ENCODE measurements around the gene PSEN2.
A peak's percentile ranks its signal among the peaks of the same experiment; 100 is the strongest.
"Not testable (repeated sequence)": the region's sequence is repeated elsewhere in the genome, so short reads cannot be mapped to it uniquely, and the experiment has no call there.

Gene PSEN2

GRCh38 chr1:226921504-226921903 is 51.1 kb downstream of the PSEN2 start:
- DNase-seq = no peak

GRCh38 chr1:226929260-226930111 is 59.1 kb downstream of the PSEN2 start:
- DNase-seq = not testable (repeated sequence)

- DNase-seq = no peak
These were observed 64.2 kb downstream of the PSEN2 start for GRCh38 chr1:226934483-226935237.

GRCh38 chr1:226937940-226938725 is 67.7 kb downstream of the PSEN2 start:
- DNase-seq = no peak

GRCh38 chr1:226938903-226939437 is 68.6 kb downstream of the PSEN2 start:
- DNase-seq = no peak

GRCh38 chr1:226939438-226940028 is 69.1 kb downstream of the PSEN2 start:
- peak; percentile 62 for DNase-seq

GRCh38 chr1:226940029-226940805 is 69.8 kb downstream of the PSEN2 start, which contains the start of gene COQ8A:
TSS of gene COQ8A (plus strand) at chr1:226940294. CDS start at chr1:226961386, 21,092 bp downstream.
- peak; percentile 100 for DNase-seq

- DNase-seq = no peak
These were observed 70.3 kb downstream of the PSEN2 start for GRCh38 chr1:226940806-226941067.

GRCh38 chr1:226942392-226942791 is 72.0 kb downstream of the PSEN2 start:
- no peak for DNase-seq

- no peak for DNase-seq
These were observed 72.7 kb downstream of the PSEN2 start for GRCh38 chr1:226943156-226943555.

GRCh38 chr1:226943927-226944326 is 73.5 kb downstream of the PSEN2 start:
- no peak for DNase-seq

- DNase-seq = no peak
These were observed 74.9 kb downstream of the PSEN2 start for GRCh38 chr1:226945106-226945857.
